Gastrocnemius medialis (tissue), 4 donors: ENCODE measurements around the gene ZBTB7C.

Experiments used
- POLR2A ChIP-seq, 2 donors: fragments of 450-650 bp; IDR thresholded peaks; one replicate each; pipeline ENCODE4 v1.6.1; 2017; ENCODE audit warnings: antibody characterized with exemption in 2 of 2, mild to moderate bottlenecking in 2 of 2, moderate library complexity in 2 of 2
- TF ChIP-seq, protein P1 (sequence below), 5 experiments: fragments of 450-650 bp in 3 of 5; fragments of 200-600 bp in 2 of 5; sonication (generic) in 2 of 5; IDR thresholded peaks in 4 of 5; conservative IDR thresholded peaks in 1 of 5; 1 replicate in 4 of 5; 2 replicates in 1 of 5; pipeline ENCODE4 v1.5.1; 2016 to 2019; ENCODE audit warnings: antibody characterized with exemption in 5 of 5, mild to moderate bottlenecking in 3 of 5, moderate library complexity in 3 of 5

DNA sequence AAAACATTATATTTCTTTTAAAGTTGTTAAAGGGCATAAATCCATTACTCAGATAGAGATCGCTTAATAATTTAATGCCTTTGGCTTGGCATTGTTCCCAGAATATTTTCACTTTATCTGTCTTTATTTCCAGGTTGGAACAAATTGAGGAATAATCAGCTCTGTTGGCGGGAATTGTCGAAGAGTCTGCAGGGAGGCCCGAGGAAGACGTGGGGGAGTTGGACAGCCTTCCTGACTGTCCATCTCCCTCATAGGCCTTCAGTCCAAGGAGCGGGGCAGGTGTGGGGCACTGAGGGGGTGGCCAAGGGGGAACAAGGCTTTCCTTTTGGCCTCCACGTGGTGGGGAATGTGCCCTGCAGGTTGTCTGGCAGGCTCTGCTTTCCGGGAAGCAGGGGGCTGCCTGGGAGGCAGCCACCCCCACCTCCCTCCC is 179.6 kb downstream of the ZBTB7C start:
- no peak for TF ChIP-seq POLR2A (IDR thresholded peaks at IDR 0.05)
- TF ChIP-seq, protein P1, sequence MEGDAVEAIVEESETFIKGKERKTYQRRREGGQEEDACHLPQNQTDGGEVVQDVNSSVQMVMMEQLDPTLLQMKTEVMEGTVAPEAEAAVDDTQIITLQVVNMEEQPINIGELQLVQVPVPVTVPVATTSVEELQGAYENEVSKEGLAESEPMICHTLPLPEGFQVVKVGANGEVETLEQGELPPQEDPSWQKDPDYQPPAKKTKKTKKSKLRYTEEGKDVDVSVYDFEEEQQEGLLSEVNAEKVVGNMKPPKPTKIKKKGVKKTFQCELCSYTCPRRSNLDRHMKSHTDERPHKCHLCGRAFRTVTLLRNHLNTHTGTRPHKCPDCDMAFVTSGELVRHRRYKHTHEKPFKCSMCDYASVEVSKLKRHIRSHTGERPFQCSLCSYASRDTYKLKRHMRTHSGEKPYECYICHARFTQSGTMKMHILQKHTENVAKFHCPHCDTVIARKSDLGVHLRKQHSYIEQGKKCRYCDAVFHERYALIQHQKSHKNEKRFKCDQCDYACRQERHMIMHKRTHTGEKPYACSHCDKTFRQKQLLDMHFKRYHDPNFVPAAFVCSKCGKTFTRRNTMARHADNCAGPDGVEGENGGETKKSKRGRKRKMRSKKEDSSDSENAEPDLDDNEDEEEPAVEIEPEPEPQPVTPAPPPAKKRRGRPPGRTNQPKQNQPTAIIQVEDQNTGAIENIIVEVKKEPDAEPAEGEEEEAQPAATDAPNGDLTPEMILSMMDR (IDR thresholded peaks at IDR 0.05 in 4 of 5, conservative IDR thresholded peaks at IDR 0.05 in 1 of 5): no peak
